ENCODE results near the gene NPFF. TPM values are rescaled to one million over a fixed set of nuclear protein-coding genes. Genes with fewer than 3 reads are reported as not detected.

NPFF gene
- total and polyA plus RNA-seq, 11 donors, result not detected

- intact Hi-C loops (cut with DNase I), result loop anchor here in 9 of 10 donors (2.0 to 10.0 kb wide), 11 partner anchors 37 to 287 kb away; partner anchors contain the start of genes AAAS (in 6 of the 9), PCBP2 (in 4 of the 9) and PRR13 (in 1 of the 9)
- Histone ChIP-seq H3K27ac (peak within 1 kb of the TSS; percentile 90 to 100 (median 97)), H3K27me3 (no peaks in the 10 kb centered on the region), H3K4me3 (peak within 1 kb of the TSS; percentile 36 to 98 (median 76)), H3K36me3 (peaks cover 0 to 8% (median 2%) of the 10 kb centered on the region in 9 donors), H3K4me1 (peaks cover 5 to 67% (median 37%) of the 10 kb centered on the region in 12 donors), H3K9me3 (no peaks in the 10 kb centered on the region)
- WGBS, 4 donors, result 1 to 2% (median 2%) methylated on average over 38 to 51 of the region's 51 CpGs
- DNase-seq (peak; percentile 69 to 82 (median 77)), ATAC-seq (peak in 3 of 4 donors; percentile 3 to 10 (median 4))
- peak in 1 of 12 donors; percentile 6 for TF ChIP-seq CTCF (IDR thresholded peaks at IDR 0.05)
- TF ChIP-seq POLR2A (IDR thresholded peaks at IDR 0.05), result no peak
Observed at GRCh38 chr12:53499266-53500141, 7.8 kb downstream of the NPFF start, which contains the start of gene MAP3K12. Gene MAP3K12 (minus strand): TSS chr12:53499458. CDS start chr12:53487391, 12,067 bp downstream.

- Histone ChIP-seq H3K4me3 (no peak overlapping the region), H3K27me3 (no peaks in the 10 kb centered on the region), H3K36me3 (no peaks in the 10 kb centered on the region), H3K9me3 (no peaks in the 10 kb centered on the region), H3K4me1 (peaks cover 5 to 65% (median 42%) of the 10 kb centered on the region in 12 donors), H3K27ac (peak overlapping the region in 2 of 12 donors; percentile 12 to 97)
- ATAC-seq (no peak), DNase-seq (no peak)
- WGBS, 4 donors, result 78 to 92% (median 87%) methylated on average over 2 of the region's 2 CpGs
- TF ChIP-seq CTCF (IDR thresholded peaks at IDR 0.05) (no peak), POLR2A (IDR thresholded peaks at IDR 0.05) (no peak)
- intact Hi-C loops (cut with DNase I), result loop anchor here in 2 of 10 donors (5.0 kb wide), 2 partner anchors 36 to 41 kb away; no protein-coding TSS in a partner anchor
Observed at GRCh38 chr12:53498235-53498630, 9.1 kb downstream of the NPFF start.

- Histone ChIP-seq H3K27me3 (no peaks in the 10 kb centered on the region), H3K36me3 (no peaks in the 10 kb centered on the region), H3K9me3 (no peaks in the 10 kb centered on the region), H3K4me3 (no peak overlapping the region), H3K27ac (peak overlapping the region in 3 of 12 donors; percentile 9 to 66 (median 58)), H3K4me1 (peaks cover 5 to 57% (median 36%) of the 10 kb centered on the region in 12 donors)
- intact Hi-C loops (cut with DNase I), result loop anchor here in 2 of 10 donors (5.0 kb wide), 2 partner anchors 35 to 40 kb away; no protein-coding TSS in a partner anchor
- DNase-seq (no peak), ATAC-seq (no peak)
- 92 to 97% (median 93%) methylated on average over 3 of the region's 3 CpGs for WGBS, 4 donors
- TF ChIP-seq POLR2A (IDR thresholded peaks at IDR 0.05) (no peak), CTCF (IDR thresholded peaks at IDR 0.05) (no peak)
Observed at GRCh38 chr12:53497461-53497860, 9.8 kb downstream of the NPFF start.

GRCh38 chr12:53496752-53497032 lies 10.6 kb downstream of the NPFF start:
- intact Hi-C loops (cut with DNase I), result loop anchor here in 2 of 10 donors (5.0 kb wide), 2 partner anchors 34 to 39 kb away; no protein-coding TSS in a partner anchor
- 50 to 89% (median 80%) methylated on average over 1 of the region's 1 CpG for WGBS, 4 donors
- peak overlapping the region in 3 of 12 donors; percentile 6 to 14 (median 12) for H3K4me3 ChIP-seq
- H3K4me1 ChIP-seq, result peaks cover 2 to 55% (median 35%) of the 10 kb centered on the region in 12 donors
- H3K36me3 ChIP-seq, result no peaks in the 10 kb centered on the region
- no peaks in the 10 kb centered on the region for H3K9me3 ChIP-seq
- ATAC-seq, result no peak
- H3K27me3 ChIP-seq, result no peaks in the 10 kb centered on the region
- H3K27ac ChIP-seq, result peak overlapping the region in 6 of 12 donors; percentile 19 to 67 (median 51)
- TF ChIP-seq CTCF (IDR thresholded peaks at IDR 0.05), result no peak
- TF ChIP-seq POLR2A (IDR thresholded peaks at IDR 0.05), result no peak
- no peak for DNase-seq
